ENCODE data around the gene COL23A1.

COL23A1 gene

GRCh38 chr5:178553517-178553916, 36.7 kb downstream of the COL23A1 start:
- DNase-seq = no peak

- DNase-seq = no peak
These were observed 38.7 kb downstream of the COL23A1 start for GRCh38 chr5:178551468-178551867.

GRCh38 chr5:178551059-178551458, 39.1 kb downstream of the COL23A1 start:
- DNase-seq = no peak

- no peak for DNase-seq
These were observed 41.4 kb downstream of the COL23A1 start for GRCh38 chr5:178548746-178549145.

GRCh38 chr5:178547753-178548415, 42.3 kb downstream of the COL23A1 start:
- DNase-seq = no peak

- no peak for DNase-seq
These were observed 43.0 kb downstream of the COL23A1 start for GRCh38 chr5:178547052-178547666.

- DNase-seq = no peak
These were observed 43.5 kb downstream of the COL23A1 start for GRCh38 chr5:178546675-178547033.

- no peak for DNase-seq
These were observed 44.1 kb downstream of the COL23A1 start for GRCh38 chr5:178545941-178546674.

GRCh38 chr5:178545176-178545575, 45.0 kb downstream of the COL23A1 start:
- no peak for DNase-seq

GRCh38 chr5:178544166-178544834, 45.9 kb downstream of the COL23A1 start:
- DNase-seq = no peak

- no peak for DNase-seq
These were observed 47.7 kb downstream of the COL23A1 start for GRCh38 chr5:178542455-178542854.

- DNase-seq = no peak
These were observed 49.7 kb downstream of the COL23A1 start for GRCh38 chr5:178540526-178540925.

GRCh38 chr5:178538741-178539229, 51.4 kb downstream of the COL23A1 start:
- no peak for DNase-seq

- DNase-seq = no peak
These were observed 52.5 kb downstream of the COL23A1 start for GRCh38 chr5:178537467-178538371.

GRCh38 chr5:178536541-178537466, 53.4 kb downstream of the COL23A1 start:
- DNase-seq = no peak

- DNase-seq = no peak
These were observed 54.7 kb downstream of the COL23A1 start for GRCh38 chr5:178535299-178536175.

GRCh38 chr5:178533136-178533535, 57.1 kb downstream of the COL23A1 start:
- no peak for DNase-seq

GRCh38 chr5:178532666-178533065, 57.5 kb downstream of the COL23A1 start:
- no peak for DNase-seq

GRCh38 chr5:178532236-178532635, 58.0 kb downstream of the COL23A1 start:
- DNase-seq = no peak

- no peak for DNase-seq
These were observed 58.4 kb downstream of the COL23A1 start for GRCh38 chr5:178531786-178532185.
